SH-SY5Y (cell line): ENCODE data around the gene MLLT1.

ENCODE experiments used
- GATA2 ChIP-seq: IDR thresholded peaks from 2 replicates; pipeline ENCODE4 v1.6.1; 2011; ENCODE audit warnings: mild to moderate bottlenecking, low read depth, low read length
- GATA3 ChIP-seq: IDR thresholded peaks from 2 replicates; pipeline ENCODE4 v1.6.1; 2011; ENCODE audit warnings: low read depth, mild to moderate bottlenecking, low read length, moderate library complexity

- TF ChIP-seq GATA3 (no peak), GATA2 (no peak)
Observed at GRCh38 chr19:6275170-6275744, 4.5 kb downstream of the MLLT1 start.
